PC-3 (cell line): Measurements from ENCODE around the gene NXPH1. TPM values are rescaled to one million over a fixed set of nuclear protein-coding genes. Genes with fewer than 3 reads are reported as not detected.
"Not testable (repeated sequence)": the region's sequence is repeated elsewhere in the genome, so short reads cannot be mapped to it uniquely, and the experiment has no call there.

Source experiments
- ATAC-seq: fragments of 200-7000 bp; cut with Tn5 transposase; 2 replicates; pipeline ENCODE4 v1.9.1; 2020; ENCODE audit warnings: mild to moderate bottlenecking, moderate library complexity
- BruUV-seq: library from RNA; stranded (reverse); fragments of 400-500 nt; replicated peaks from 2 replicates; lab custom pipeline; 2021; lab: Mats Ljungman, UMichigan
- CTCF ChIA-PET: fragments of 300-600 bp; sonication (Branson Sonifier 250); formaldehyde crosslinking; loops from one replicate; lab custom pipeline; 2022; ENCODE audit warnings: antibody characterized with exemption; lab: Charles Lee
- POLR2A ChIA-PET: fragments of 300-600 bp; sonication (Branson Sonifier 250); formaldehyde crosslinking; loops from one replicate; lab custom pipeline; 2022; ENCODE audit warnings: antibody characterized with exemption; ENCODE audit not compliant: unreplicated experiment; lab: Charles Lee
- DNase-seq: peaks from one replicate; pipeline ENCODE4 v3.0.0-alpha.2; 2015
- H2AFZ ChIP-seq: fragments of 300-600 bp; sonication (generic); 2 replicates; pipeline ENCODE4 v1.6.0; 2016; ENCODE audit warnings: antibody characterized with exemption, low read length
- H3F3A ChIP-seq: fragments of 300-600 bp; sonication (generic); one replicate; pipeline ENCODE4 v1.6.0; 2017; ENCODE audit warnings: antibody characterized with exemption, low read length, control low read depth, mild to moderate bottlenecking; ENCODE audit not compliant: unreplicated experiment
- H3K27ac ChIP-seq: fragments of 300-600 bp; sonication (generic); 2 replicates; pipeline ENCODE4 v1.5.1; 2016; ENCODE audit warnings: mild to moderate bottlenecking, low read length
- H3K27me3 ChIP-seq: fragments of 300-600 bp; sonication (generic); 2 replicates; pipeline ENCODE4 v1.6.1; 2016; ENCODE audit warnings: low read length, mixed read lengths
- H3K36me3 ChIP-seq: fragments of 300-600 bp; sonication (generic); 2 replicates; pipeline ENCODE4 v1.6.1; 2016; ENCODE audit warnings: low read depth, mixed run types, low read length, mixed read lengths
- H3K4me1 ChIP-seq: fragments of 300-600 bp; sonication (generic); 2 replicates; pipeline ENCODE4 v1.5.1; 2016; ENCODE audit warnings: low read length; ENCODE audit not compliant: insufficient read depth
- H3K4me2 ChIP-seq: fragments of 300-600 bp; sonication (generic); 2 replicates; pipeline ENCODE4 v1.6.0; 2016; ENCODE audit warnings: low read length
- H3K4me3 ChIP-seq: fragments of 300-600 bp; sonication (generic); 2 replicates; pipeline ENCODE4 v1.5.1; 2016; ENCODE audit warnings: mild to moderate bottlenecking, low read length, mixed read lengths
- H3K79me2 ChIP-seq: fragments of 300-600 bp; sonication (generic); 2 replicates; pipeline ENCODE4 v1.6.1; 2017; ENCODE audit warnings: low read length, mixed read lengths
- H3K9ac ChIP-seq: fragments of 300-600 bp; sonication (generic); 2 replicates; pipeline ENCODE4 v1.6.0; 2016; ENCODE audit warnings: mild to moderate bottlenecking, low read length
- H3K9me2 ChIP-seq: fragments of 300-600 bp; sonication (generic); replicated peaks from 2 replicates; pipeline ENCODE4 v1.6.1; 2016; ENCODE audit warnings: mixed run types, low read length, mixed read lengths
- H3K9me3 ChIP-seq: fragments of 300-600 bp; sonication (generic); 2 replicates; pipeline ENCODE4 v1.6.1; 2016; ENCODE audit warnings: low read length, mixed read lengths
- H4K20me1 ChIP-seq: fragments of 300-600 bp; sonication (generic); 2 replicates; pipeline ENCODE4 v1.6.1; 2016; ENCODE audit warnings: low read length, mixed read lengths
- CTCF ChIP-seq: fragments of 300-600 bp; sonication (generic); conservative IDR thresholded peaks from 2 replicates; pipeline ENCODE4 v1.5.1; 2017; ENCODE audit warnings: antibody characterized with exemption, low read depth, mild to moderate bottlenecking, low read length
- EZH2 ChIP-seq: fragments of 300-600 bp; sonication (generic); IDR thresholded peaks from one replicate; pipeline ENCODE4 v1.6.1; 2017; ENCODE audit warnings: antibody characterized with exemption, mild to moderate bottlenecking, low read length; ENCODE audit not compliant: unreplicated experiment
- EZH2phosphoT487 ChIP-seq: fragments of 300-600 bp; sonication (generic); IDR thresholded peaks from 2 replicates; pipeline ENCODE4 v1.6.1; 2018; ENCODE audit warnings: mild to moderate bottlenecking, antibody characterized with exemption, low read length, borderline replicate concordance
- intact Hi-C: fragments of 100-400 bp; cut with micrococcal nuclease; formaldehyde crosslinking; loops from 2 replicates; pipeline ENCODE4 v1.9.0; 2023
- total RNA-seq: library from RNA; depleted of rRNA; stranded (reverse); fragments of >200 nt; gene quantifications from 2 replicates; pipeline ENCODE4 v1.2.3, GENCODE V29; 2014

Gene NXPH1
- total RNA-seq, 1 experiment from 2014 or later: not detected

- Histone ChIP-seq H3K4me1 (no peaks in the 10 kb centered on the region), H3K9me3 (no peaks in the 10 kb centered on the region), H3K9me2 (no peaks in the 10 kb centered on the region), H3K36me3 (no peaks in the 10 kb centered on the region), H3K27ac (no peak overlapping the region), H3F3A (no peaks in the 10 kb centered on the region), H3K79me2 (no peaks in the 10 kb centered on the region), H3K27me3 (no peaks in the 10 kb centered on the region), H3K4me2 (no peak overlapping the region), H3K4me3 (no peak overlapping the region), H4K20me1 (no peaks in the 10 kb centered on the region), H3K9ac (no peak overlapping the region), H2AFZ (no peak overlapping the region)
- no TSS peak for BruUV-seq
- ChIA-PET POLR2A (no interaction called here), CTCF (no interaction called here)
- DNase-seq (no peak), ATAC-seq (no peak)
- TF ChIP-seq CTCF (no peak), EZH2phosphoT487 (no peak), EZH2 (no peak)
- intact Hi-C loops: no loop called here
Observed at GRCh38 chr7:8719102-8719501, 285.7 kb downstream of the NXPH1 start.

- TF ChIP-seq CTCF (peak; percentile 73), EZH2 (no peak), EZH2phosphoT487 (no peak)
- Histone ChIP-seq H3K27ac (no peak overlapping the region), H3K4me2 (no peak overlapping the region), H3K9me3 (no peaks in the 10 kb centered on the region), H3K4me1 (no peaks in the 10 kb centered on the region), H3K9me2 (no peaks in the 10 kb centered on the region), H3K36me3 (no peaks in the 10 kb centered on the region), H3K4me3 (no peak overlapping the region), H2AFZ (no peak overlapping the region), H3K27me3 (no peaks in the 10 kb centered on the region), H3F3A (no peaks in the 10 kb centered on the region), H3K9ac (no peak overlapping the region), H3K79me2 (no peaks in the 10 kb centered on the region), H4K20me1 (no peaks in the 10 kb centered on the region)
- peak; percentile 67 for ATAC-seq
- intact Hi-C loops: loop anchor here (1.0 kb wide), 1 partner anchor 287 kb away; no protein-coding TSS in a partner anchor
- ChIA-PET POLR2A (no interaction called here), CTCF (no interaction called here)
- DNase-seq: peak; percentile 47
- BruUV-seq: no TSS peak
Observed at GRCh38 chr7:8724080-8724718, 290.8 kb downstream of the NXPH1 start.

GRCh38 chr7:8731756-8732155, 298.3 kb downstream of the NXPH1 start:
- H3K4me3 ChIP-seq, H2AFZ ChIP-seq, H3K27me3 ChIP-seq, H3K9me3 ChIP-seq, H3K9me2 ChIP-seq, ATAC-seq, BruUV-seq, H3F3A ChIP-seq, H3K9ac ChIP-seq, H4K20me1 ChIP-seq, DNase-seq, intact Hi-C loops, H3K79me2 ChIP-seq, H3K27ac ChIP-seq, POLR2A ChIA-PET, H3K4me1 ChIP-seq, H3K36me3 ChIP-seq, CTCF ChIA-PET, H3K4me2 ChIP-seq: not testable (repeated sequence)
